GM18499 (cell line): ENCODE data around the gene ERGIC1.

Experiments used
- ATAC-seq: cut with Tn5 transposase; IDR thresholded peaks from one replicate; pipeline ENCODE4 v1.9.1; 2021; ENCODE audit warnings: moderate number of reproducible peaks; ENCODE audit not compliant: insufficient read depth, unreplicated experiment

Gene ERGIC1

GRCh38 chr5:172935096-172935495, 101.0 kb downstream of the ERGIC1 start:
- ATAC-seq: no peak

GRCh38 chr5:172936401-172936800, 102.3 kb downstream of the ERGIC1 start:
- ATAC-seq: no peak

GRCh38 chr5:172939071-172939470, 105.0 kb downstream of the ERGIC1 start:
- no peak for ATAC-seq

GRCh38 chr5:172939611-172940267, 105.7 kb downstream of the ERGIC1 start:
- ATAC-seq: no peak

GRCh38 chr5:172940268-172941066, 106.4 kb downstream of the ERGIC1 start:
- no peak for ATAC-seq

GRCh38 chr5:172941067-172941516, 107.0 kb downstream of the ERGIC1 start:
- no peak for ATAC-seq

GRCh38 chr5:172942556-172942955, 108.5 kb downstream of the ERGIC1 start:
- no peak for ATAC-seq

GRCh38 chr5:172943283-172943841, 109.3 kb downstream of the ERGIC1 start:
- no peak for ATAC-seq

GRCh38 chr5:172943906-172944305, 109.9 kb downstream of the ERGIC1 start:
- no peak for ATAC-seq

GRCh38 chr5:172944741-172945140, 110.7 kb downstream of the ERGIC1 start:
- no peak for ATAC-seq

GRCh38 chr5:172945151-172945550, 111.1 kb downstream of the ERGIC1 start:
- no peak for ATAC-seq

- no peak for ATAC-seq
These were observed 112.1 kb downstream of the ERGIC1 start for GRCh38 chr5:172946146-172946545.

- no peak for ATAC-seq
These were observed 115.4 kb downstream of the ERGIC1 start for GRCh38 chr5:172949426-172949825.

GRCh38 chr5:172950176-172950965, 116.3 kb downstream of the ERGIC1 start:
- no peak for ATAC-seq

- ATAC-seq: no peak
These were observed 117.5 kb downstream of the ERGIC1 start for GRCh38 chr5:172951371-172952033.

- ATAC-seq: no peak
These were observed 118.0 kb downstream of the ERGIC1 start for GRCh38 chr5:172952034-172952511.

GRCh38 chr5:172953776-172954675, 120.0 kb downstream of the ERGIC1 start:
- ATAC-seq: no peak

- no peak for ATAC-seq
These were observed 120.7 kb downstream of the ERGIC1 start for GRCh38 chr5:172954751-172955159.

GRCh38 chr5:172956228-172956627, 122.2 kb downstream of the ERGIC1 start:
- no peak for ATAC-seq
